B cell (primary cell): ENCODE results near the gene RNF220. TPM values are rescaled to one million over a fixed set of nuclear protein-coding genes. Genes with fewer than 3 reads are reported as not detected.

Experiments used
- ATAC-seq: fragments of 200-7000 bp; cut with Tn5 transposase; one replicate; pipeline ENCODE4 v1.10.0; 2021; ENCODE audit warnings: low read depth, mild to moderate bottlenecking, moderate number of reproducible peaks, moderate library complexity
- CTCF ChIA-PET: fragments of 350-600 bp; sonication (Branson Sonifier 250); formaldehyde crosslinking; loops from one replicate; lab custom pipeline; 2021; ENCODE audit warnings: antibody characterized with exemption, inconsistent platforms; lab: Charles Lee
- POLR2A ChIA-PET: fragments of 350-600 bp; sonication (Branson Sonifier 250); formaldehyde crosslinking; loops from one replicate; lab custom pipeline; 2021; ENCODE audit warnings: antibody characterized with exemption; lab: Charles Lee
- DNase-seq: peaks from one replicate; pipeline ENCODE4 v3.0.0; 2013
- H2AFZ ChIP-seq: 2 replicates; pipeline ENCODE4 v1.6.1; 2012; ENCODE audit warnings: mild to moderate bottlenecking, low read depth, low read length; ENCODE audit not compliant: insufficient read depth, poor library complexity, severe bottlenecking
- H3K27ac ChIP-seq, 2 donors: 1 replicate in 1 of 2; 2 replicates in 1 of 2; pipeline ENCODE4 v1.5.1; 2012 to 2013; ENCODE audit warnings: low read length in 2 of 2, mild to moderate bottlenecking in 2 of 2, moderate library complexity in 1 of 2
- H3K27me3 ChIP-seq, 4 experiments: fragments of 200-600 bp in 1 of 4; sonication (generic) in 1 of 4; replicated peaks in 1 of 4; 1 replicate in 2 of 4; 2 replicates in 2 of 4; pipeline versions ENCODE4 v1.6.1 to v1.7.0; 2013 to 2016; ENCODE audit warnings: low read length in 3 of 4, mild to moderate bottlenecking in 2 of 4, mixed read lengths in 1 of 4, moderate library complexity in 1 of 4; ENCODE audit not compliant: insufficient read depth in 4 of 4, control insufficient read depth in 3 of 4; ENCODE audit errors: control extremely low read depth in 1 of 4
- H3K36me3 ChIP-seq, 2 experiments: replicated peaks in 1 of 2; 1 replicate in 1 of 2; 2 replicates in 1 of 2; pipeline versions ENCODE4 v1.6.1 to v1.7.1; 2013; ENCODE audit warnings: low read length in 1 of 2; ENCODE audit not compliant: insufficient read depth in 2 of 2, control insufficient read depth in 1 of 2; ENCODE audit errors: control extremely low read depth in 1 of 2, extremely low read depth in 1 of 2
- H3K4me1 ChIP-seq, 2 donors: fragments of 200-600 bp in 1 of 2; sonication (generic) in 1 of 2; 1 replicate in 1 of 2; 2 replicates in 1 of 2; pipeline versions ENCODE4 v1.5.1 to v1.6.1; 2013 to 2017; ENCODE audit warnings: low read length in 2 of 2; ENCODE audit not compliant: control insufficient read depth in 2 of 2, insufficient read depth in 2 of 2
- H3K4me2 ChIP-seq: replicated peaks from 2 replicates; pipeline ENCODE3; 2012; ENCODE audit warnings: mild to moderate bottlenecking, low read depth, low read length; ENCODE audit not compliant: poor library complexity, severe bottlenecking
- H3K4me3 ChIP-seq, 5 experiments: fragments of 200-600 bp in 1 of 5; sonication (generic) in 1 of 5; 1 replicate in 3 of 5; 2 replicates in 2 of 5; pipeline versions ENCODE4 v1.5.1 to v1.7.0; 2011 to 2016; ENCODE audit warnings: low read length in 4 of 5, mild to moderate bottlenecking in 4 of 5, low read depth in 2 of 5, control low read depth in 1 of 5, moderate library complexity in 1 of 5; ENCODE audit not compliant: insufficient read depth in 1 of 5; ENCODE audit errors: control extremely low read depth in 1 of 5, extremely low read depth in 1 of 5
- H3K79me2 ChIP-seq: fragments of 200-600 bp; sonication (generic); one replicate; pipeline ENCODE4 v1.6.0; 2016; ENCODE audit warnings: low read length; ENCODE audit not compliant: control insufficient read depth, insufficient read depth
- H3K9ac ChIP-seq: fragments of 200-600 bp; sonication (generic); 2 replicates; pipeline ENCODE4 v1.6.1; 2017; ENCODE audit warnings: mild to moderate bottlenecking, low read length, moderate library complexity
- H3K9me3 ChIP-seq, 3 donors: one replicate each; pipeline versions ENCODE4 v1.6.1 to v1.7.1; 2013; ENCODE audit warnings: low read length in 2 of 3; ENCODE audit not compliant: control insufficient read depth in 2 of 3, insufficient read depth in 1 of 3; ENCODE audit errors: control extremely low read depth in 1 of 3
- H4K20me1 ChIP-seq: 2 replicates; pipeline ENCODE4 v1.6.0; 2012; ENCODE audit warnings: mild to moderate bottlenecking, low read length; ENCODE audit not compliant: insufficient read depth, control insufficient read depth, poor library complexity, severe bottlenecking
- H3K27ac Mint-ChIP-seq: one replicate; pipeline ENCODE4 v1.8.0; 2021; ENCODE audit warnings: mixed read lengths
- H3K27me3 Mint-ChIP-seq: one replicate; pipeline ENCODE4 v1.8.0; 2021; ENCODE audit warnings: mixed read lengths
- H3K4me1 Mint-ChIP-seq: one replicate; pipeline ENCODE4 v1.8.0; 2021; ENCODE audit warnings: mixed read lengths
- H3K4me3 Mint-ChIP-seq: one replicate; pipeline ENCODE4 v1.8.0; 2021; ENCODE audit warnings: mixed read lengths
- H3K9me3 Mint-ChIP-seq: one replicate; pipeline ENCODE4 v1.8.0; 2022; ENCODE audit warnings: mixed read lengths; ENCODE audit not compliant: insufficient read depth
- EZH2 ChIP-seq: IDR thresholded peaks from 2 replicates; pipeline ENCODE4 v1.6.1; 2012; ENCODE audit warnings: borderline replicate concordance, low read depth, mild to moderate bottlenecking, moderate library complexity, low read length; ENCODE audit not compliant: insufficient read depth, poor library complexity, severe bottlenecking
- WGBS: methylation state at CpG from one replicate; pipeline ENCODE4 v1.1.5; 2013; ENCODE audit warnings: missing lambda C conversion rate; ENCODE audit not compliant: insufficient coverage; 5-methylcytosine and 5-hydroxymethylcytosine counted together
- intact Hi-C: fragments of 100-400 bp; cut with micrococcal nuclease; formaldehyde crosslinking; loops from one replicate; pipeline ENCODE4 v1.10.0; 2022
- polyA plus RNA-seq: library from polyadenylated mRNA; depleted of rRNA; stranded (reverse); fragments of >200 nt; gene quantifications from 2 replicates; pipeline ENCODE4 v1.2.3, GENCODE V29; 2012
- total RNA-seq, 2 donors: library from RNA; stranded (reverse); fragments of 120-200 nt in 1 of 2; gene quantifications; 1 replicate in 1 of 2; 2 replicates in 1 of 2; pipeline versions ENCODE4 v1.2.3 to v1.2.4, GENCODE V29; 2013 to 2022
- TF ChIP-seq, protein P1 (sequence below): fragments of 200-600 bp; IDR thresholded peaks from one replicate; pipeline ENCODE4 v1.8.0; 2022; ENCODE audit warnings: antibody characterized with exemption, mild to moderate bottlenecking

RNF220 gene
- total and polyA plus RNA-seq, 2 donors (not counting 1 experiment from before 2014, with no cell fraction given) = 115 to 141 TPM

DNA sequence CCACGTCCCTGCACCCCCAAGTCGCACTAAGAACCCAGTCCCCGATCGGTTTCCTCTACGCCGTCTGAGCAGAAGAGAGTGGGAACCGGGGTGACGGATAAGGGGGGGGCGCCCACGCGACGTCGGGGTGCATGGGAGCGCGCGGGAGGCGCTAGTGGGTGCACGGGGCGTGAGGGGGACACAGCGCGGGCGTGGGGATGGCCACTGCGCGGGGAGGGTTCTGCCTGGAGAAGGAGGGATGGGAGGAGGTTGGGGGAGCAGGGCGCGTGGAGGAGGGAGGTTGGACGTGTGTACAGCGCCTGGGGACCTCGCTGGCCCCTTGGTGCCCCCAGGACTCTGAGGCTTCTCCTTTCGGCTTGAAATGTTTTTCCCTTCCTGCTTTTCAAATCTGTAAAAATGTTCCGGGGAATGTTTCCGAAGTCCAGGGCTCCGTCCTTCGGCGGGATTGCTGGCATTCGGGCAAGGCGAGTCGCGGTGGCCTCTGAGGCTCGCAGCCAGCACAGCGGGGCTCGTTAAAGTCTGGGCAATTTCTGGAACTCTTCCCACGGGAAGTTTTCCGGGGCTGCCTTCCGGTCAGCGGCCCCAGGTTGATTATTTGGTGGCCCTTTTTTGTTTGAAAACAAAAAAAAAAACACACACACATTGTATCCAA lies 13.1 kb downstream of the RNF220 start:
- Histone ChIP-seq H3K36me3 (no peaks in the 10 kb centered on the region), H2AFZ (peak overlapping the region; percentile 59), H3K4me1 (peaks cover 12 to 14% of the 10 kb centered on the region in 2 donors), H3K4me3 (no peak overlapping the region), H3K9ac (peak overlapping the region; percentile 24), H4K20me1 (no peaks in the 10 kb centered on the region), H3K4me2 (peak overlapping the region; percentile 77), H3K27me3 (peaks cover 0 to 82% (median 66%) of the 10 kb centered on the region in 4 experiments), H3K9me3 (peaks cover 0 to 7% (median 0%) of the 10 kb centered on the region in 3 donors), H3K79me2 (no peaks in the 10 kb centered on the region), H3K27ac (no peak overlapping the region)
- H3K27me3 Mint-ChIP-seq = peaks cover 56% of the 10 kb centered on the region
- intact Hi-C loops = no loop called here
- POLR2A ChIA-PET = no interaction called here
- CTCF ChIA-PET = no interaction called here
- peaks cover 11% of the 10 kb centered on the region for H3K4me1 Mint-ChIP-seq
- DNase-seq (no peak), ATAC-seq (peak; percentile 21)
- peak overlapping the region; percentile 65 for H3K4me3 Mint-ChIP-seq
- H3K9me3 Mint-ChIP-seq = no peaks in the 10 kb centered on the region
- 11% methylated on average over 33 of the region's 46 CpGs for WGBS
- peak; percentile 60 for TF ChIP-seq EZH2
- TF ChIP-seq, protein P1, sequence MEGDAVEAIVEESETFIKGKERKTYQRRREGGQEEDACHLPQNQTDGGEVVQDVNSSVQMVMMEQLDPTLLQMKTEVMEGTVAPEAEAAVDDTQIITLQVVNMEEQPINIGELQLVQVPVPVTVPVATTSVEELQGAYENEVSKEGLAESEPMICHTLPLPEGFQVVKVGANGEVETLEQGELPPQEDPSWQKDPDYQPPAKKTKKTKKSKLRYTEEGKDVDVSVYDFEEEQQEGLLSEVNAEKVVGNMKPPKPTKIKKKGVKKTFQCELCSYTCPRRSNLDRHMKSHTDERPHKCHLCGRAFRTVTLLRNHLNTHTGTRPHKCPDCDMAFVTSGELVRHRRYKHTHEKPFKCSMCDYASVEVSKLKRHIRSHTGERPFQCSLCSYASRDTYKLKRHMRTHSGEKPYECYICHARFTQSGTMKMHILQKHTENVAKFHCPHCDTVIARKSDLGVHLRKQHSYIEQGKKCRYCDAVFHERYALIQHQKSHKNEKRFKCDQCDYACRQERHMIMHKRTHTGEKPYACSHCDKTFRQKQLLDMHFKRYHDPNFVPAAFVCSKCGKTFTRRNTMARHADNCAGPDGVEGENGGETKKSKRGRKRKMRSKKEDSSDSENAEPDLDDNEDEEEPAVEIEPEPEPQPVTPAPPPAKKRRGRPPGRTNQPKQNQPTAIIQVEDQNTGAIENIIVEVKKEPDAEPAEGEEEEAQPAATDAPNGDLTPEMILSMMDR = no peak
- no peak overlapping the region for H3K27ac Mint-ChIP-seq

DNA sequence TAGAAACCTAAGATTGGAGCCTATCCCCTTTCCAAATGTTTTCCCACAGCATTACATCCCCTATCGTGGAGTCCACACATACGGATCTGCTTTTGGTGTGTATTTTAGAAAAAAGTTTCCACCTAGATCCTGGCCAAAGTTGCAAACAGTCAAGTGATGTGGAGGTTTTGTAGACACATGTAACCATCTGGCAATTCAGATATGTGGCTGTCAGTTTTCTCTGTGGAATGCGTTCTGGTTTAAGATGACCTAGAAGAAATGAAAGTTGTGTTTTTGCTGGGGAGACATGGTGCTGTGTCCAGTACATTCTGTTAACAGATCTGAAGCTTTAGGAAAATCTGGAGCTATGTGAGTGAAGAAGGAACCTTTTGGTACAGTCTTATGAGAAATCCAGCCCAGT lies 14.8 kb downstream of the RNF220 start:
- Histone ChIP-seq H3K9ac (no peak overlapping the region), H3K36me3 (no peaks in the 10 kb centered on the region), H3K27me3 (peaks cover 0 to 82% (median 67%) of the 10 kb centered on the region in 4 experiments), H3K27ac (no peak overlapping the region), H3K4me2 (no peak overlapping the region), H2AFZ (no peak overlapping the region), H3K4me3 (no peak overlapping the region), H3K79me2 (no peaks in the 10 kb centered on the region), H4K20me1 (no peaks in the 10 kb centered on the region), H3K9me3 (peaks cover 0 to 7% (median 0%) of the 10 kb centered on the region in 3 donors), H3K4me1 (peaks cover 19 to 26% of the 10 kb centered on the region in 2 donors)
- Mint-ChIP-seq H3K27me3 (peaks cover 69% of the 10 kb centered on the region), H3K27ac (no peak overlapping the region), H3K4me1 (peaks cover 19% of the 10 kb centered on the region), H3K4me3 (no peak overlapping the region), H3K9me3 (no peaks in the 10 kb centered on the region)
- intact Hi-C loops = no loop called here
- DNase-seq (no peak), ATAC-seq (no peak)
- CTCF ChIA-PET = interaction anchor here (0.6 to 1.2 kb wide), 2 partner anchors 9 to 241 kb away, joined by 3 to 4 read pairs; no protein-coding TSS in a partner anchor
- TF ChIP-seq, protein P1 = no peak
- no peak for TF ChIP-seq EZH2
- 68% methylated on average over 2 of the region's 3 CpGs for WGBS
- POLR2A ChIA-PET = no interaction called here
